Smooth muscle cell (in vitro differentiated cells): ENCODE results near the gene MRPL41. TPM values are rescaled to one million over a fixed set of nuclear protein-coding genes. Genes with fewer than 3 reads are reported as not detected.

ENCODE experiments used
- DNase-seq: peaks from one replicate; lab custom pipeline; 2025; ENCODE audit not compliant: unreplicated experiment; lab: John Stamatoyannopoulos, UW
- H2AFZ ChIP-seq: fragments of 200-600 bp; sonication (generic); 2 replicates; pipeline ENCODE4 v1.6.0; 2016; ENCODE audit warnings: antibody characterized with exemption, low read depth, mild to moderate bottlenecking
- H3F3A ChIP-seq: fragments of 200-600 bp; sonication (generic); 2 replicates; pipeline ENCODE4 v1.6.0; 2017; ENCODE audit warnings: antibody characterized with exemption, low read depth
- H3K27ac ChIP-seq: fragments of 200-600 bp; sonication (generic); 2 replicates; pipeline ENCODE4 v1.5.1; 2016; ENCODE audit warnings: low read depth, mild to moderate bottlenecking
- H3K27me3 ChIP-seq: fragments of 200-600 bp; sonication (generic); 2 replicates; pipeline ENCODE4 v1.6.1; 2016; ENCODE audit warnings: low read depth, mild to moderate bottlenecking
- H3K36me3 ChIP-seq: fragments of 200-600 bp; sonication (generic); 2 replicates; pipeline ENCODE4 v1.5.1; 2016; ENCODE audit warnings: low read depth
- H3K4me1 ChIP-seq: fragments of 200-600 bp; sonication (generic); 2 replicates; pipeline ENCODE4 v1.5.1; 2016; ENCODE audit warnings: low read depth
- H3K4me2 ChIP-seq: fragments of 200-600 bp; sonication (generic); 2 replicates; pipeline ENCODE4 v1.6.0; 2016; ENCODE audit warnings: mild to moderate bottlenecking
- H3K4me3 ChIP-seq: fragments of 200-600 bp; sonication (generic); 2 replicates; pipeline ENCODE4 v1.5.1; 2016; ENCODE audit warnings: mild to moderate bottlenecking
- H3K79me2 ChIP-seq: fragments of 200-600 bp; sonication (generic); 2 replicates; pipeline ENCODE4 v1.6.0; 2016; ENCODE audit warnings: low read depth, mild to moderate bottlenecking
- H3K9ac ChIP-seq: fragments of 200-600 bp; sonication (generic); 2 replicates; pipeline ENCODE4 v1.6.0; 2016; ENCODE audit warnings: low read depth
- H3K9me3 ChIP-seq: fragments of 200-600 bp; sonication (generic); replicated peaks from 2 replicates; pipeline ENCODE4 v1.5.1; 2016; ENCODE audit warnings: low read depth
- H4K20me1 ChIP-seq: fragments of 200-600 bp; sonication (generic); 2 replicates; pipeline ENCODE4 v1.6.0; 2016; ENCODE audit warnings: low read depth
- CTCF ChIP-seq: fragments of 200-600 bp; sonication (generic); IDR thresholded peaks from 2 replicates; pipeline ENCODE4 v1.5.1; 2017; ENCODE audit warnings: borderline replicate concordance, mild to moderate bottlenecking, antibody characterized with exemption; ENCODE audit not compliant: insufficient read depth, poor library complexity, severe bottlenecking
- WGBS: methylation state at CpG from one replicate; pipeline ENCODE4 v1.1.7; 2016; ENCODE audit warnings: low lambda C conversion rate; 5-methylcytosine and 5-hydroxymethylcytosine counted together
- polyA plus RNA-seq: library from polyadenylated mRNA; unstranded; fragments of >200 nt; fragmentation: Nextera tagmentation; extraction: Ambion mirVana; gene quantifications from 2 replicates; pipeline ENCODE4 v1.2.1, GENCODE V29; 2016
- total RNA-seq: library from RNA; depleted of rRNA; stranded (reverse); fragments of >200 nt; gene quantifications from 2 replicates; pipeline ENCODE4 v1.2.3, GENCODE V29; 2014

MRPL41 gene
- total and polyA plus RNA-seq, 2 experiments from 2014 or later: 33.5 to 85.7 TPM

DNA sequence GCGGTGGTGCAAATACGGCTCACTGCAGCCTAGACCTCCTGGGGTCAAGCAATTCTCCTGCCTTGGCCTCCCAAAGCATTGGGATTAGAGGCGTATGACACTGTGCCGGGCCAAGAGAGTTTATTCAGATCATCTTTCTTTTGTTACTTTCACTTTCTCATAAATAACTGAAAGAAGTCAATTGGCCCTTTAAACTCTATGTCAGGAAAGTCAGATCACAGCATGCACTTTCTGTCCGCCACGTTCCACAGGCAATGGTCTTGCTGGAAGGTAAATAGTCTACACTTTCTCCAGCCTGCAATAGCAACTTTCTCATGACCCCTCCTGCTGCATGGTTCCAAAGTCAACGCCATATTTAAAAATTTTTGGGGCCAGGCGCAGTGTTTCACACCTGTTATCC, 47.3 kb downstream of the MRPL41 start:
- H3K4me3 ChIP-seq: no peak overlapping the region
- no peaks in the 10 kb centered on the region for H3K4me1 ChIP-seq
- 89% methylated on average over 8 of the region's 8 CpGs for WGBS
- no peak for TF ChIP-seq CTCF
- no peak overlapping the region for H2AFZ ChIP-seq
- H3K27me3 ChIP-seq: no peaks in the 10 kb centered on the region
- H3K9me3 ChIP-seq: no peaks in the 10 kb centered on the region
- DNase-seq: no peak
- H3K36me3 ChIP-seq: no peaks in the 10 kb centered on the region
- no peak overlapping the region for H3K4me2 ChIP-seq
- H3F3A ChIP-seq: no peaks in the 10 kb centered on the region
- H3K27ac ChIP-seq: no peak overlapping the region
- H3K79me2 ChIP-seq: no peaks in the 10 kb centered on the region
- no peaks in the 10 kb centered on the region for H4K20me1 ChIP-seq
- H3K9ac ChIP-seq: no peak overlapping the region

Other genes with a start within 250 kb of the MRPL41 start
- 2.0 and 3.7 TPM in 2 replicates for gene NRARP, start 249.6 kb upstream of the MRPL41 start, total RNA-seq
- gene NRARP, start 249.6 kb upstream of the MRPL41 start, polyA plus RNA-seq: 1.7 and 3.0 TPM in 2 replicates
- 3.1 and 10.4 TPM in 2 replicates for gene EXD3, start 128.7 kb upstream of the MRPL41 start, total RNA-seq
- 12.5 and 15.7 TPM in 2 replicates for gene EXD3, start 128.7 kb upstream of the MRPL41 start, polyA plus RNA-seq
- gene NOXA1, start 128.5 kb upstream of the MRPL41 start, total RNA-seq: 0.09 and 0.90 TPM in 2 replicates
- 0.81 and 3.8 TPM in 2 replicates for gene NOXA1, start 128.5 kb upstream of the MRPL41 start, polyA plus RNA-seq
- not detected in 2 replicates for gene ENTPD8, start 110.5 kb upstream of the MRPL41 start, total RNA-seq
- not detected in 2 replicates for gene ENTPD8, start 110.5 kb upstream of the MRPL41 start, polyA plus RNA-seq
- 25.2 and 30.9 TPM in 2 replicates for gene NSMF, start 92.5 kb upstream of the MRPL41 start, total RNA-seq
- 48.5 and 55.9 TPM in 2 replicates for gene NSMF, start 92.5 kb upstream of the MRPL41 start, polyA plus RNA-seq
- gene PNPLA7, start 1.5 kb upstream of the MRPL41 start, total RNA-seq: 0.67 TPM in 1 of 2 replicates, not detected in the other
- 0.46 and 1.1 TPM in 2 replicates for gene PNPLA7, start 1.5 kb upstream of the MRPL41 start, polyA plus RNA-seq
- 14.1 and 18.2 TPM in 2 replicates for gene DPH7, start 27.0 kb downstream of the MRPL41 start, total RNA-seq
- gene DPH7, start 27.0 kb downstream of the MRPL41 start, polyA plus RNA-seq: 21.8 and 29.0 TPM in 2 replicates
- 13.5 and 16.6 TPM in 2 replicates for gene ZMYND19, start 38.6 kb downstream of the MRPL41 start, total RNA-seq
- 37.8 and 41.8 TPM in 2 replicates for gene ZMYND19, start 38.6 kb downstream of the MRPL41 start, polyA plus RNA-seq
- 10.0 and 18.7 TPM in 2 replicates for gene ARRDC1, start 53.8 kb downstream of the MRPL41 start, total RNA-seq
- 16.7 and 36.3 TPM in 2 replicates for gene ARRDC1, start 53.8 kb downstream of the MRPL41 start, polyA plus RNA-seq
- 23.1 and 25.6 TPM in 2 replicates for gene EHMT1, start 67.1 kb downstream of the MRPL41 start, total RNA-seq
- 34.1 and 56.6 TPM in 2 replicates for gene EHMT1, start 67.1 kb downstream of the MRPL41 start, polyA plus RNA-seq